ENCODE results near the gene CAB39. TPM values are rescaled to one million over a fixed set of nuclear protein-coding genes. Genes with fewer than 3 reads are reported as not detected.

CAB39 gene
- total RNA-seq, 2 donors from 2014 or later: 87.8 to 121 TPM

DNA sequence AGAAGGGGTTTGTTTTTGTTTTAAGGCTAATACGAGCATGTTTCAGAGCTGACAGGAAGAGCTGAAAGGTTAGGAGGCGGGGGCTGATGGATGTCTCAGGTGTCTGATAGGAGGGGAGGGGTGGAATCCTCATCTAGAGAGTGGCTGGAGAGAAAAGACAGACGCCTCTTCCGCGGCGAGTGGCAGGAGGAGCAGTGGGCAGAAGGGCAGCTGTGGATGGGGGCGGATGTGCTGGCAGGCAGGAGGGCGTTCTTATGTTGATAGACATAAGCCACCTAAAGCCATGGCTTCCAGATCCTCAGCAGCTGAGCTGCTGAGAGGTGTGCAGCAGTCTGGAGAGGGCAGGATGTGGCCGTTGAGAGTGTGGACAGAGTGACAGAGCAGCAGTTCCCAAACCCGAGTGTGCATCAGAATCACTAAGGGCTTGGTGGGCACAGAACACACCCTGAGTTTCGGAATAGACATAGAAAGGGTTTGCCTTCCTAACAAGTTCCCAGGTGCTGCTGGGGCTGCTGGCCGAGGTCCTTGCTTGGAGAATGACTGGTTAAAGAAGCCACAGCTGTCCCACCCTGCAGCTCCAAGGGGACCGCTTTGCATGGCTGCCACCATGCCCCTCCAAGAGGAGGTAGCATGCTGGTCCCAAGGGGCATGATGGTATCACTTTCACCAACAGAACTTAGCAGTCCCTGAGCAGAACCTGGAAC lies 149.1 kb downstream of the CAB39 start:
- Histone ChIP-seq H3K4me3 (no peak overlapping the region), H3K4me1 (peaks cover 7% of the 10 kb centered on the region), H3K36me3 (no peaks in the 10 kb centered on the region), H3K27ac (no peak overlapping the region), H3K9ac (ENCODE audit: low read depth in 2 of 2, low read length in 2 of 2) (no peak overlapping the region), H3K9me3 (no peaks in the 10 kb centered on the region), H3K27me3 (no peaks in the 10 kb centered on the region)
- DNase-seq: no peak
- no peak for TF ChIP-seq CTCF (IDR thresholded peaks at IDR 0.05)
- intact Hi-C loops (cut with DNase I): no loop called here

- Histone ChIP-seq H3K27me3 (no peaks in the 10 kb centered on the region), H3K9me3 (no peaks in the 10 kb centered on the region), H3K27ac (no peak overlapping the region), H3K4me3 (no peak overlapping the region), H3K4me1 (peaks cover 12% of the 10 kb centered on the region), H3K9ac (ENCODE audit: low read depth in 2 of 2, low read length in 2 of 2) (no peak overlapping the region), H3K36me3 (no peaks in the 10 kb centered on the region)
- intact Hi-C loops (cut with DNase I): no loop called here
- no peak for TF ChIP-seq CTCF (IDR thresholded peaks at IDR 0.05)
- DNase-seq: no peak
Observed at GRCh38 chr2:230862292-230862691, 149.7 kb downstream of the CAB39 start.

GRCh38 chr2:230863031-230863430 lies 150.4 kb downstream of the CAB39 start:
- no peak overlapping the region for H3K4me3 ChIP-seq
- H3K27ac ChIP-seq: no peak overlapping the region
- intact Hi-C loops (cut with DNase I): no loop called here
- no peak for TF ChIP-seq CTCF (IDR thresholded peaks at IDR 0.05)
- H3K9ac ChIP-seq (ENCODE audit: low read depth in 2 of 2, low read length in 2 of 2): no peak overlapping the region
- no peaks in the 10 kb centered on the region for H3K27me3 ChIP-seq
- no peaks in the 10 kb centered on the region for H3K36me3 ChIP-seq
- H3K4me1 ChIP-seq: peaks cover 15% of the 10 kb centered on the region
- DNase-seq: no peak
- no peaks in the 10 kb centered on the region for H3K9me3 ChIP-seq

DNA sequence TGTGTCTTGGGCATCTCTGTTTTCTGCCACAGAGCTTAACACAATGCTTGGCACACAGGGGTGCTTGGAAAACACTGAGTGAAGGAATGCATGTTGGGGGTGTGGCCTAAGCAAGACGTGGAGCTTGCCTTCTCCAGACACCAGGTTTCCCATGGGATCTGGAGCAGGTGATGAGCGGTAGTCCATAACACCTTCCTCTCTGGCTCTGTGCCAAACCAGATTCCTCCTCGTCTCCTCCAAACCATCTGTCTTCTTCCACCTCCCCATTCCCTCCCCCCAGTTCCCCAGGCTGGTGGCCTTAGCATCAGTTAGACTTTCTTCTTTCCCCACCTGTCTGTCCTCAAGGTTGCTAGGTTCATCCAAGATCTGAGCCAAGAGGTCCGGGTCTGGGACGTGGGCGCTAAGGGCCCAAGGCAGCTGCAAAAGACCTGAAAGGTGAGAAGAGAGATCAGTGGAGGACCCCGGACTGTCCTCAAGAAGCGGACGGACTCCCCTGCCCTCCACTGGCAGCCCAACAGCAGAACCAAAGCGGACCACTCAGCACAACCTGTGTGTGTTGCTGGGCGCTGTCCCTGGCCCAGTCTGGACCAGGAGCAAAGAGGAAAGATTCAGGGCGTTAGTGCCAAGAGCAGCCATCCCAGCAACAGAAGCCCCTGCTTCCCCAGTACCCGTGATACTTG lies 150.9 kb downstream of the CAB39 start:
- H3K4me3 ChIP-seq: no peak overlapping the region
- H3K27ac ChIP-seq: no peak overlapping the region
- H3K4me1 ChIP-seq: peaks cover 17% of the 10 kb centered on the region
- no peaks in the 10 kb centered on the region for H3K27me3 ChIP-seq
- H3K9ac ChIP-seq (ENCODE audit: low read depth in 2 of 2, low read length in 2 of 2): no peak overlapping the region
- no peaks in the 10 kb centered on the region for H3K9me3 ChIP-seq
- intact Hi-C loops (cut with DNase I): no loop called here
- H3K36me3 ChIP-seq: no peaks in the 10 kb centered on the region
- no peak for TF ChIP-seq CTCF (IDR thresholded peaks at IDR 0.05)
- no peak for DNase-seq

GRCh38 chr2:230864122-230864604 lies 151.5 kb downstream of the CAB39 start:
- Histone ChIP-seq H3K9ac (ENCODE audit: low read depth in 2 of 2, low read length in 2 of 2) (peak overlapping the region in 1 of 2 donors; percentile 59), H3K36me3 (no peaks in the 10 kb centered on the region), H3K27me3 (no peaks in the 10 kb centered on the region), H3K4me3 (peak overlapping the region; percentile 98), H3K9me3 (no peaks in the 10 kb centered on the region), H3K27ac (peak overlapping the region; percentile 97), H3K4me1 (peaks cover 19% of the 10 kb centered on the region)
- no peak for DNase-seq
- no peak for TF ChIP-seq CTCF (IDR thresholded peaks at IDR 0.05)
- intact Hi-C loops (cut with DNase I): no loop called here

Measured in colonic mucosa (tissue), 4 donors.